GM20431 (cell line): ENCODE data around the gene HSPB3.
"Not testable (repeated sequence)": the region's sequence is repeated elsewhere in the genome, so short reads cannot be mapped to it uniquely, and the experiment has no call there.

ENCODE experiments used
- in situ Hi-C: fragments of 300-500 bp; cut with MseI, MboI; formaldehyde crosslinking; loops from one replicate; pipeline ENCODE4 v1.15.0; 2020; ENCODE audit warnings: low sequenced_read_pairs; ENCODE audit not compliant: unreplicated experiment

The HSPB3 gene

GRCh38 chr5:54455413-54456157, at the start of gene HSPB3:
HSPB3 (plus strand) TSS chr5:54455699; CDS start chr5:54455790, 91 bp downstream.
- in situ Hi-C loops, result no loop called here

- in situ Hi-C loops, result loop anchor here (25.0 kb wide), 1 partner anchor 149 kb away; no protein-coding TSS in a partner anchor
Observed at GRCh38 chr5:54411176-54411575, 44.3 kb upstream of the HSPB3 start.

DNA sequence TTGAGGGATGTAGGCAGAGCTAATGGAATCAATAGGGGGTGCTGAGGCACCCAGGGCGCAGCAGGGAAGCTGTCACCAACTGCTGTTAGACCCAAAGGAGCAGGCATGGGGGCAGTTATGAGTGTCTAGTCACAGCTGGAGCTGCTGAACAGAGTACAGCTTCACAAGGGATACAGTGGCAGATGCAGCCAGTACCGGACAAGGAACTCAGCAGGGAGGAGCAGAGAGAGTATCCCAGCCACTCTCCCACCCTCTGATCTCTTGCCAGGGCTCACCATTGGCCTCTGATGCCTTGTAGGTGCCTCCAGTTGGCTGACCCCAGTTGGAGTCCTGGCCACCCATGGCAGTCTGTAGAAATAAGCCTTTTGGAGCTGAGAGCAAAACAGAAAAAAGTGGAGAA, 42.6 kb upstream of the HSPB3 start:
- in situ Hi-C loops, result loop anchor here (25.0 kb wide), 1 partner anchor 151 kb away; no protein-coding TSS in a partner anchor

GRCh38 chr5:54415147-54415546, 40.4 kb upstream of the HSPB3 start:
- in situ Hi-C loops, result loop anchor here (25.0 kb wide), 1 partner anchor 153 kb away; no protein-coding TSS in a partner anchor

- in situ Hi-C loops, result loop anchor here (25.0 kb wide), 1 partner anchor 154 kb away; no protein-coding TSS in a partner anchor
Observed at GRCh38 chr5:54415896-54416601, 39.5 kb upstream of the HSPB3 start.

DNA sequence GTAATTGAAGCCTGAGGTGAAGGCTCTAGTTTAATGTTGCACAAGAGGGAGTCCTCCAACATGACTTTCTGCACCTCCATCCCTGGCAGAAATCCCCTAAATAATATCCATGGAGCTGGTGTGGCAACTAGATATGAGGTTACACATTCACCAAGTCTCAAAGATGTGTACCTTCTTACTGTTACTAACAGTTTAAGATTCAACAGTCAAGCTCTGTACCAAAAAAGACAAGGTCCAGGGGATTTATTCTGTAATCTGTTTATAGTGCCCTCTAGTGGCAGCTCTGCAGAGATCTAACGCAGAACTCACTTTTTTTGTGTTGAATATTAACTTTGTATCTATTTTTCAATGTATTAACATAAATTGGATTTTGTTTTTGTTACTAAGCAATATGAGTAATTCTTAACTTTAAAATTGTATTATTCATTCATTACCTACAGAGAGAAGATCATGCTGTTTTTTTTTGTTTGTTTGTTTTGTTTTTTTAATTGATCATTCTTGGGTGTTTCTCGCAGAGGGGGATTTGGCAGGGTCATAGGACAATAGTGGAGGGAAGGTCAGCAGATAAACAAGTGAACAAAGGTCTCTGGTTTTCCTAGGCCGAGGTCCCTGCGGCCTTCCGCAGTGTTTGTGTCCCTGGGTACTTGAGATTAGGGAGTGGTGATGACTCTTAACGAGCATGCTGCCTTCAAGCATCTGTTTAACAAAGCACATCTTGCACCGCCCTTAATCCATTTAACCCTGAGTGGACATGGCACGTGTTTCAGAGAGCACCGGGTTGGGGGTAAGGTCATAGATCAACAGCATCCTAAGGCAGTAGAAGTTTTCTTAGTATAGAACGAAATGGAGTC, 35.7 kb upstream of the HSPB3 start:
- in situ Hi-C loops, result loop anchor here (25.0 kb wide), 1 partner anchor 157 kb away; no protein-coding TSS in a partner anchor

GRCh38 chr5:54420511-54420910, 35.0 kb upstream of the HSPB3 start:
- in situ Hi-C loops, result loop anchor here (25.0 kb wide), 1 partner anchor 158 kb away; no protein-coding TSS in a partner anchor

GRCh38 chr5:54421976-54422375, 33.5 kb upstream of the HSPB3 start:
- in situ Hi-C loops, result loop anchor here (25.0 kb wide), 1 partner anchor 160 kb away; no protein-coding TSS in a partner anchor

GRCh38 chr5:54425258-54425657, 30.2 kb upstream of the HSPB3 start:
- in situ Hi-C loops, result no loop called here

- in situ Hi-C loops, result no loop called here
Observed at GRCh38 chr5:54426209-54426608, 29.3 kb upstream of the HSPB3 start.

DNA sequence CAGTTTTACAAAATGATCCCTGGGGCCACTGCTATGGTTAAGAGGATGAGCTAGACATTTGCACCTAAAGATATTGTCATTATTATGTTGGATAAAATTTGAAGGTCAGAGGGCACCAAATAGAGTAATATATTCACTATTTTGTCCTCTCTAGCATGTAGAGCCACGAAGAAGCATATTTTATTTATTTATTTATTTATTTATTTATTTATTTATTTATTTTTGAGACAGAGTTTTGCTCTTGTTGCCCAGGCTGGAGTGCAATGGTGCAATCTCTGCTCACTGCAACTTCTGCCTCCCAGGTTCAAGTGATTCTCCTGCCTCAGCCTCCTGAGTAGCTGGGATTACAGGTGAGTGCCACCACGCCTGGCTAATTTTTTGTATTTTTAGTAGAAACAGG, 20.8 kb upstream of the HSPB3 start:
- in situ Hi-C loops, result not testable (repeated sequence)

DNA sequence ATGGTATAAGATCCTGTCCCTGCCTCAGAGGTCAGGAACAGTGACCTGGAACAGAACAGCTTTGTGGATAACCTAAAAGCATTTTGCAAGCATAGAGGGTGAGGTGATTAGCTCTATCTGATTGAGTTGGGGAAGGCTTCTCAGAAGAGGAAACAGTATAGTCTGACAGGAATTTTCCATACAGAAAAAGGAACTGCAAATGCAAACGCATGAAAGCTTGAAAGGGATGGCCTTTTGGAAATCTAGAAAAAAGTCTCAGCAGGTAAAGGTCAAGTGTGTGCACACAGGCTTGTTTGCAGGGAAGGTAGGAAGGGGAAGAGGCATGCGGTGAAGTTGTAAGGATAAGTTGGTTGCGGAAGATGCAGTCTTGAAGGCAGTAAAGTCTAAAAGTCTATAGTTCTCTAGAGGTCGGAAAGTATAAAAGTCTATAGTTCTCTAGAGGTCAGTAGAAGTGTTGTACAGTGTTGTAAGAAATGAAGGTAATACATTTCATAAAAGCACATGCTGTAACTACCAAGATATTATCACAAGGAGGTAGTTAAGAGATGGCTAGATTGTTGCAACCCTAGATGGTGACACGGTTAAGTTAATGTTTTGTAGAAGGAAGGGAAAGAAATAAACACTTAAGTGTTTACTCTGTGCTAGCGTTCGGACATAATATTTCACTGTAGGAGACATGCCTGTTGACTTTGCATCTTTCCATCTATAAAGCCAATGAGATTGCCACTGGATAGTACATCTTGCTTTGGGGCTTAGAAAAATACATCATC, 16.7 kb upstream of the HSPB3 start:
- in situ Hi-C loops, result no loop called here

- in situ Hi-C loops, result no loop called here
Observed at GRCh38 chr5:54440456-54440893, 15.0 kb upstream of the HSPB3 start.

DNA sequence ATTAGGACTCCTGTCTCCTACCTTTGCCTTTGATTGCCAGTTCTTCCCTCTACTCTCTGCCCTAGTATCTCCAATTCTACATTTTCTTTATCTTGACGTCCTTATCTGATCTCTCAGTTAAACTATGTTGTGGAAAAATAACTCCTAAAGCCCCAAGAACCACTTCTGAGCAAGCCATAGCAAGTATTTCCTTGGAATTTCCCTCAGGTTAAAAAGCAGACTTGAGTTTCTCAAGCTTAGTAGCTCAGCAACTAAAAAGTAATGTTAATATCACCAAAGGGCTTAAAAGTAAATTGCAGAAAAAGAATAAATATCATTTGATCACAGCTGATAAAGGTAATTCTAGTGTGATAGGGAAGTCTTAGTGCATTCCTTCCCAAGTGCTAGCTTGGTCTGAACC, 13.2 kb upstream of the HSPB3 start:
- in situ Hi-C loops, result no loop called here

DNA sequence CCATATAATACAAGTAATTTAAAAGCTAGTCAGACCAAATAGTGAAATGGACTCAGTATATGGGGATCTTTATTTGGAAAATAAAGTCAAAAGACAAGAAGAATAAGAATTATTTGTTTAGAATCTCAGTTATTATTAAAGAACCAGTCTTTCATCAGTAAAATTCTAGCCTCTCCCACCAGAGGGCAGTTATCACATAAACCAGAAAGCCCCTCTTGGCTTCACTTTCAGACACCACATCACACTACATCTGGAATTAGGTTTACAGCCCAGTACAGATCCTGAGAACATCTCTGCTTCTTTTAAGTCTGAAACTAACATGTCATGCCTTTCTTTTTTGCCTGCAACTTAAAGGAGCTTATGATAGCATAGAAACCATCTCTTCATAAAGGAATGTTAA, 12.2 kb upstream of the HSPB3 start:
- in situ Hi-C loops, result no loop called here

GRCh38 chr5:54445691-54446378, 9.7 kb upstream of the HSPB3 start:
- in situ Hi-C loops, result no loop called here

DNA sequence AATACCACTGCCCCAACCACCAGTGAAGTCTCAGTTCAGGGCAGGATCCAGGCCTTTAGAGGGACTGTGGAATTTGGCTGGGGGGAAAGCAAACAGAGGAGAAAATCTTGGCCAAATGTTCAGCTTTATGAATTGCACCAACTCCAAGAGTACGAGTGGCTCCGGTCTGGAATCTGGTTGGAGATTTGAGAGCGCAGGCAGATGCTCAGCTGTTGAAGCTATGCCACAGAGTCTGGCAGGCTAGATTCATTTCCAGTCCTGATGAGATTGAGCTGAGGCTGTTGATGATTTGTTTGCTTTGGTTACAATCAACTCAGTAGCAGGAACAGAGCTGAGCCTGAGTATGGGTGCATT, 9.1 kb upstream of the HSPB3 start:
- in situ Hi-C loops, result no loop called here

- in situ Hi-C loops, result no loop called here
Observed at GRCh38 chr5:54449923-54450322, 5.6 kb upstream of the HSPB3 start.

- in situ Hi-C loops, result no loop called here
Observed at GRCh38 chr5:54450542-54450941, 5.0 kb upstream of the HSPB3 start.
